Head of caudate nucleus (tissue), 42 donors: ENCODE data around the gene GPR85.
"Not testable (repeated sequence)": the region's sequence is repeated elsewhere in the genome, so short reads cannot be mapped to it uniquely, and the experiment has no call there.

Experiments
- DNase-seq, 42 donors: peaks; one replicate each; pipeline versions ENCODE4 v3.0.0 to v3.0.0-alpha.2; 2020 to 2021; ENCODE audit warnings: mixed read lengths in 7 of 42
- intact Hi-C: fragments of 100-400 bp; cut with DNase I; formaldehyde crosslinking; loops from one replicate; pipeline ENCODE4 v1.15.0; 2022

The GPR85 gene

DNA sequence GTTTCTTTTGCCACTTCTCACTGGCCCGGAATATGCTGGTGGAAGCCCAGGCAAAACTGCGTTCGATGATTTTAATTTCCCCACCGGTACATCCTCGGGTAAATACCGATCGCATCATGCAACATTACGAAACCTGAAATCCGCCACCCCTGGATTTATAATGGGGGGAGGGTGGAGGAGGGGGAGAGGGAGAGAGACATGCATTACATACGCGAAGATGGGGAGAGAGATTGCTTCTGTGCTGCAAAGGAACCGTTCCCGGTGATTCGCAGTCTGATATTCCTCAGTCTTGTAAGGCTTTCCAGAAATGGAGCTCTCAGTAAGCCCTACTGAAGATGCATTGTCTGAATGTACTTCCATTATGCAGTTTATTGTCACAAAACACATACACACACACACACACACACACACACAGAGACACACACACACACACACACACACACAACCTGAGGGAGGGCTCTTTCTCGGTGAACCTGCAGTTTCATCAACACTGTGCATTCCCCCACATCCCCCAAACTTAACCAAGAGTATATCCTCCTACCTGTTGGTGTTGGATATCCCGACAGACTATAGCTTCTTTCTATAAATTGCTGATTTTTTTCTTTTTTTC lies 741 bp downstream of the GPR85 start:
- peak in 40 of 42 donors; percentile 10 to 82 (median 46) for DNase-seq
- intact Hi-C loops: no loop called here

DNA sequence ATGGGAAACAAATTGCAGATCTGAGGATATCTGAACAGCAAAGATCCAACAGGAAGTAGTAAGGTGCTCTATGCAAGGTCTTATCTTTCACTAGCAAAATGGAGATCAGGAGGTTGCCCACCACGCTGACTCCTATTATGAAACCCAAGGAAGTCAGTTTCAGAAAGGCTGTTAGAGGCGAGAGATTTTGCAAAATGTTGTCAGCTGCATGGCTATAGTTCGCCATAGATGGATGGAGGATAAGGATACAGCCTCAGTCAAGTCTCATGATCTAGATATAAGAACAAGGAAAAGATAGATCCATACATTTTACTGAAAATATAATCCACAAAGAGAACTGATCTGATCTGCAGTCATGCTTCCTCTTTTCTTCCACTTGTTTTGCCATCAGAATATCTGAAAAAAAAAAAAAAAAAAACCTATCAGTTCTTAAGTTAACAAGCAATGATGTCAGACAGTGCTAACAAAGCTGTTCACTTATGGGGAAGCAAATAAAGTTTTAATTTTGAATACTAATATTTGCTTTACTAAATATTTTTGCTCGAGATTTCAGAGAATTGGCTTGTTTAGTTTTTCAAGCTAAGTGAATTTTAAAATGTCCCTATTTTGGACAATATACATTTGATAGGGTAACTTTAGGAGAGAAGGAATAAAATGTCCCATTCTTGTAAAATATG lies 2.0 kb downstream of the GPR85 start:
- no peak for DNase-seq
- intact Hi-C loops: no loop called here

DNA sequence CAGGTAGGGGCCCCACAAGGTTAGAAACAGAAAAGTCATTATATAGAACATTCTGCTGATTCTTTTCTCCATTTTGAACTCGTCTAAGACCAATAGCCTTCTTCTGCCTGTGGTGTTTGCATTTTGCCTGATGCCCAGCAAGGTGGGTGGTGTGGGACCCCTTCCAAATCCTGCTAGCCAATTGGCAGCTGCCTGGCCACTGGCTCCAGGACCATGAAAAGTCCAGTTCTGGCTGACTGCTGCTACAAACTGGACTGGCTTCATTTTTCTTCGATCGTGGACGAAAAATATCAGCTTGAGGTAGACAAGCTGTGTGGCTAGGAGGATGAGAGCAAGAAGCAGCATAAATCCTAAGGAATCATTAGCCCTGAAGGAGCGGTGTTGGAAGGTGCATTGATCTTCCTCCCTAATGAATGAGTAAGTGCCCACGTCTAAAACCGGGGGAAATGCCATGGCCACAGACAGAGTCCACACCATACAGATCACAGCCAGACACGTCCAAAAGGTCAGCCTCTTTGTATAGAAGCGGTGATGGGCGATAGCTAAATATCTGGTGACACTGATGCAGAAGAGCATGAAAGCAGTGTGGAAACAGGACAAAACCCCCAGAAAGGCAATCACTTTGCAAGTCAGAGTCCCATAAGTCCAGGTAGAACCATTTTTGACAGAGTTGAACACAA lies 2.7 kb downstream of the GPR85 start:
- peak in 1 of 42 donors; percentile 26 for DNase-seq
- intact Hi-C loops: no loop called here

DNA sequence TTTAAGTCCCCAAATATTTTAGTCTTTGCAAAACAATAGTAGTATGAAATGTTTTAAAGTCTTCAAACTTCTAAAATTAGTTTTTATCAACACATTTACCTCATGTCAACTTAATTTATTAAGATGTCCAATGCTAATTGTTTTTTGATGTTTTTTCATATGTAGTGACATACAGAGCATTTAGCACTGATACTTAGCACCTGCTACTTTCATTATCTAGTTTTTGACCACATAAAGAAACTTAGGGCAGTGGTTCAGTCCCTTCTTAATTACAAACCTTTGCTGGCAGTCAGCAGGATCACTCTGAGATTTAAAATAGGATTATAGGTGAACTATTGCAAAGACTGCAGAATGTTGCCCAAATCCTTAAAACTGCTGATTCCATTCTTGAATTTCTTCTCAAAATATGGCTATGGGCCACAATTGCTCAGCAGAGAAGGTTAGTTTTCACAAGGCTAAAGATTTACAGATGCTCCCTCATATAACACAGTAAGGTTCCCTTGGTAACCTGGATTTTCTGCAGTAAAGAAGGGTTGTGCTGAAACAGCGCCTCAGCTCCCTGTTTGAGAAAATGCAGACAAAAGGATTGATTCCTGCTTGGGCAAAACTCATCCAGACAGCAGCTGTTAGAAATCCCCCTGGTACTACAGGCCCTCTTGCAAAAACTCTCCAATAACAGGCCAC lies 3.4 kb downstream of the GPR85 start:
- peak in 25 of 42 donors; percentile 7 to 76 (median 29) for DNase-seq
- intact Hi-C loops: no loop called here

DNA sequence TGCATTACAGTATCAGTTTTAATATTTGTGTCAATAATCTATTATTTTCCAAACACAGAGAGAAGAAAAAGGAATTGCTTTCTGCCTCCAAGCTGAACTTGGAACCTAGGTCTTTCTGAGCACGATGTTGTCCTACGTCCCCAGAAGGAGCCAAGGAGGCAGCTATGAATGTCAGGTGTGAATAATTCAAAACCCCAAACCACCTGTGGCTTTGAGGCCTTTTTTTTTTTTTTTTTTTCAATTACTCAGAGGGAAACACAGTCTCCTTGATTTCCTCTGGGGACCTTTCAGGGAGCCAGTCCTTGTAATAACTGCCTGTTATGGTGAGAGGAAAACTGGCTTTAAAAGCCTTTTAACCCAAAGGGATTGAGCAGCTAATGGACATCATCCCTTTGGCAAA lies 8.3 kb downstream of the GPR85 start:
- intact Hi-C loops: no loop called here
- no peak for DNase-seq

DNA sequence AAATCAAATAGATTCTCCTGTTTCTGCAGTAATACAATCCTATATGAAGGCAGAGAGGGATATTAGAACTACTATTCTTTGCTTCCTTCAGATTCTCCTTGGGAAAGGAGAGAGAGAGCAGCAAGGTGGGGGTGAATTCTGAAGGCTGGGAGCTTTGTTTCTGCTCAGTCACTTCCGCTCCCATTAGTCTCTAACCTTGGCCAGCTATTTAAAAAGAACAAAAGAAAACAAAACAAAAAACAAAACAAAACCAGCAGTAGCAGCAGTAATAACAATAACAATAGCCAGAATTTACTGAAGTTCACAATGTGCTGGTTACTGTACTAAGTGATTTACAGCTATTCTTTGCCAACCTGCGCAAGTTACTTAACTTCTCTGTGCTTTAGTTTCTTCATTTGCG lies 9.9 kb downstream of the GPR85 start:
- DNase-seq: no peak
- intact Hi-C loops: no loop called here

DNA sequence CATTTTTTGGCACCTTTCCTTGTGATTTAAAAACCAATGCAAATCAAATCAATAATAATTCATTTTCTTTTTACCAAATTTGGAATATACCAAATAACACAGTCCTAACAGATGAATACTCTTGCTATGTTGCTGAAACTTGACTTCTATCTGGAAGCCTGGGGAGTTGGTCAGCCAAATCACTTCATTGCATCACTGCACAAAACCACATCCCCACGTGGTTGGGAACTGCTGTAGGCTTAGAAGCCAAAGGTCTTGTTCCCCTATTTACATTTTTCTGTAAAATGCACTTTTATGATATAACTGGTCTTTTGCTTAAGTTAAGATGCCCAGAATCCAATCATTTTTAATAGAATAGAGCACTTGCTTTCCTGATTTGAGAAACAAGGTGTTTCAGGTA lies 15.2 kb downstream of the GPR85 start:
- intact Hi-C loops: no loop called here
- DNase-seq: peak in 5 of 42 donors; percentile 15 to 40 (median 21)

DNA sequence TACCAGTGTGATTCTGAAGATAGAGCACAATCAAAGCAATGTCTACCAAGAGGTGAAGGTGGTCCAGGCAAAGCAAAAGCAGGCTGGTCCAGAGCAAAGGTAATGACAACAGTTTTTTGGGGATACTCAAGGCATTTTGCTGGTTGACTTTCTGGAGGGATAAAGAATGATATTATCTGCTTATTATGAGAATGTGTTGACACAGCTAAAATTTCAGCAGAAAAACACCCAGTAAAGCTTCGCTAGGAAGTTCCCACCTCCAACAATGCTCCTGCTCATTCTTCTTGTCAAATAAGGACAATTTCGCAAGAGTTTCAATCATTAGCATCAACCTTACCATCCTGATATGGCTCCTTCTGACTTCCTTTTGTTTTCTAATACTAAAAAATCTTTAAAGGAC lies 24.1 kb downstream of the GPR85 start:
- intact Hi-C loops: no loop called here
- no peak for DNase-seq

DNA sequence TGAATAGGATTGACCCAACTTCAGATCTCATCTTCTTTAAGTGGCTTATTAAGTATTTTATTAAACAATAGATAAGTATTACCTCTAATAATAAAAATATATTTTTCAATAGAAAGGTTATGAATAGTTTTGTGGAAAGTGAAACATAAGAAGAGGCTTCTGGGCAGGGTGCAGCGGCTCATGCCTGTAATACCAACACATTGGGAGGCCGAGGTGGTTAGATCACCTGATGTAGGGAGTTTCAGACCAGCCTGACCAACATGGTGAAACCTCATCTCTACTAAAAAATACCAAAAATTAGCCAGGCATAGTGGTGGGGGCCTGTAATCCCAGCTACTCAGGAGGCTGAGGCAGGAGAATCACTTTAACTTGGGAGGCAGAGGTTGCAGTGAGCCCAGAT lies 26.5 kb downstream of the GPR85 start:
- intact Hi-C loops: no loop called here
- no peak for DNase-seq

DNA sequence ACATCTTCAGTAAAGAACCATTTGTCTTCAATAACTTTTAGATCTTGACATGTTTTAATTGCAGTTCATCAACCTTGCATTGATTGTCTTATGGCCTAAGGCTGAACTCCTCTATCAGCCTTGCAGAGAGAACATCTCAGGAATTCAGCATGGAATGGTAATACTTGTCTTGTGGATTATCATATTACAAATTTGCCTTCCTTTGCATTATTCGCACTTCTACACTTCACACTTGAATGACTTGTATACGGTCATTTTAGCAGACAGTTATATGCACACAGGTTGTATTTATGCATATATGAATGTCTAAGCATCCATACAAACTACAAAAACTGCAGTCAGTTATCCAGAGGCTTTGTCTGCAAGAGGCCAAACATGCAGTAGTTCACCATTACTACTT lies 31.7 kb downstream of the GPR85 start:
- intact Hi-C loops: no loop called here
- DNase-seq: no peak

DNA sequence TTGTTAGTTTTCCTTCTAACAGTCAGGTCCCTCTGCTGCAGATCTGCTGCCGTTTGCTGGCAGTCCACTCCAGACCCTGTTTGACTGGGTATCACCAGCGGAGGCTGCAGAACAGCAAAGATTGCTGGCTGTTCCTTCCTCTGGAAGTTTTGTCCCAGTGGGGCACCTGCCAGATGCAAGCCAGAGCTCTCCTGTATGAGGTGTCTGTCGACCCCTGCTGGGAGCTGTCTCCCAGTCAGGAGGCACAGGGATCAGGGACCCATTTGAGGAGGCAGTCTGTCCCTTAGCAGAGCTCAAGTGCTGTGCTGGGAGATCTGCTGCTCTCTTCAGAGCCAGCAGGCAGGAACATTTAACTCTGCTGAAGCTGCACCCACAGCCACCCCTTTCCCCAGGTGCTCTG lies 32.4 kb downstream of the GPR85 start:
- DNase-seq, intact Hi-C loops: not testable (repeated sequence)

DNA sequence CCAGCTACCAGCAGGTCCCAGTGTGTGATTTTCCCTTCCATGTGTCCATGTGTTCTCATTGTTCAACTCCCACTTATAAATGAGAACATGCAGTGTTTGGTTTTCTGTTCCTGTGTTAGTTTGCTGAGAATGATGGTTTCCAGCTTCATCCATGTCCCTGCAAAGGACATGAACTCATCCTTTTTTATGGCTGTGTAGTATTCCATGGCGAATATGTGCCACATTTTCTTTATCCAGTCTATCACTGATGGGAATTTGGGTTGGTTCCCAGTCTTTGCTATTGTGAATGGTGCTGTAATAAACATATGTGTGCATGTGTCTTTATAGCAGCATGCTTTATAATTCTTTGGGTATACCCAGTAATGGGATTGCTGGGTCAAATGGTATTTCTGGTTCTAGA lies 37.4 kb downstream of the GPR85 start:
- intact Hi-C loops, DNase-seq: not testable (repeated sequence)

DNA sequence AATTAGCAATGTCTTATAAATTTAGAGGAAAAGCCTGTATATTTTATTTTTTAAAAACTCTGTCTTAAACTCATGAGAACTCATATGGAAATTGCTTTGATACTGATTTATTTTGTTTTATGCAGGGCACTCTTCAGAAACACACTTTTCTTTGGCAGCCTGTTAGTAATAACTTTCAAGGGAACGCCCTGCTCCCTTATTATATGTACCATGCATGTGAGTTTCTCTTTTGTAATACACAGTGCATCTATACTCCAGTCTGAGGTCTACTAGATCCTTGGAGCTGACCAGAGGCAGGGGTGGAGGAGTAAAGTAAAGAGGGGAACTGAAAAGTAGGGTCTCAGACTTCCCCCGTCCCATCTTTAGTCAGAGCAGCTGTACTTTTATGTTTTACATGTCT lies 40.2 kb downstream of the GPR85 start:
- intact Hi-C loops: no loop called here

DNA sequence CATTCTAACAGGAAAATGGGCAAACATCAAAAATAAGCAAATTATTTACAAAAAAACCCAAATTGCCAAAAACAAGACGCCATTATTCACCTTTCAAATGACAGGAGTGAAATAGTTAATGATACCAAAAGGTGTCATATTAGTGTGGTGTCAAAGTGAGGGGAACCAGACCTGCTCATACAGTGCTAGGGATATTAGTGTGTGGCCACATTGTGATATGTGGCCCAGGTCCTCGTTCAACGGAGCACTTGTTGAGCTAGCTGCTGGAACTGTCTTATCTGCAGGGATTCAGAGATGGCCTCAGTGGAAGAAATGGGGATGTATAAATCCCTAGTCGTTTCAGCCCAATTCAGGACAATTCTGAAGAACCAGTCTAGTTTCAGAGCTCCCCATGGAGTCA lies 41.2 kb downstream of the GPR85 start:
- intact Hi-C loops: no loop called here
- DNase-seq: no peak

More for the DNA sequence above, 40.2 kb downstream of the GPR85 start:
- DNase-seq: no peak

DNA sequence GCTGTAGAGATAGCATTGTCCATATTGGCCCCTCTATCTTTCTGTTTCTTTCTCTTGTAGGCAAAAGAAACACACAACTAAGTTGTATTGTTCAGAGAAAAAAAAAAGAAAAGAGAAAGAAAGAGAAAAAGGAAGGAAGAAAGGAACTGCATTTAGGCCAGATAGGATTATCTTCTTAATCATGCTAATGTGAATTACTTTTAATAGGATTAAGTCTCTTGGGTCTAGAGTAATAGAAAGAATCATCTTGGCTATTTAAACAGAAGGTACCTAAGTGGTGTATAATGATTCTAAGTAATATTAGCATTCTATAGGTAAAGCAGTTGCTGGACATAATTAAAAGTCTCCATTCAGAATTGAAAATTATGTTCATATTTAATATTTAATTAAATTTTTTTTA lies 42.2 kb downstream of the GPR85 start:
- DNase-seq: no peak
- intact Hi-C loops: no loop called here

DNA sequence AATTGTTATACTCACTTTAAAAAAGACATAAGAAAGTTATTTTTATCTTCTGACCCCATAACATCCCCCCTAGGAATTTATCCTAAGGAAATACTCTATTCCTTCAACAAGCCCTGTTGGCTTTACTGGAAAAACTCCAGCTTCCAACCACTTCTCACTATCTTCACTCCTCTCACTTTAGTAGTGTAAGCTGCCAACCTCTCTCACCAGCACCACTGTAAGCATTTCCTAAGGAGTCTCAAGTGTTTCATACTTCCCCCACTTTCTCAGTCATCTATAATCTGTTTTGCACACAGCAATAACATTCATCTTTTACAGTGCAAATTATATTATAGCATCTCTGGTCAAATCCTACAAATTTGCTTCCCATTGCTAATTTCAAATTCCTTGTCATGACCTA lies 45.8 kb downstream of the GPR85 start:
- intact Hi-C loops: no loop called here
- no peak for DNase-seq

DNA sequence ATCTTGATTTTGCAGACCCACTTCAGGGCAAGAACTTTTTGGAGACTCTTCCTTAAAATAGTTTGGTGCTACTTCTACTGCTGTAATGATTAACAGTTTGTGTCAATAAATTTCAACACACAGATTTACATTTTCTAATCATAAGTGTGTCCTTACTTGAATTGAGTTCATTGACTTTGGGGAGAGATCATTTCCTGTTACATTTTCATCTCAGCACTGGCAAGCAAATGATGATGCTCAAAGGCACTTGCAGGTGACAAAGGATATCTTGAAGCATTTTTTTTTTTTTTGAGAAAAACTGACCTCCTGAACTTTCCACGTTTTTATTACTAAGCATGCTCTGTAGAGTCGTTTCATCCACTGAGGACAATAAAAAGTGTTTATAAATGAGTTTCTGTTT lies 52.7 kb downstream of the GPR85 start:
- intact Hi-C loops: no loop called here
- DNase-seq: no peak
